MM.1S (cell line): ENCODE results near the gene PARP11.

ENCODE experiments used
- DNase-seq: peaks from one replicate; pipeline ENCODE4 v3.0.0-alpha.2; 2015
- H2AFZ ChIP-seq: fragments of 300-600 bp; sonication (generic); 2 replicates; pipeline ENCODE4 v1.6.0; 2016; ENCODE audit warnings: antibody characterized with exemption, low read length
- H3F3A ChIP-seq: fragments of 300-600 bp; sonication (generic); 2 replicates; pipeline ENCODE4 v1.6.1; 2016; ENCODE audit warnings: mild to moderate bottlenecking, antibody characterized with exemption, low read length, moderate library complexity, mixed read lengths; ENCODE audit not compliant: insufficient read depth
- H3K27ac ChIP-seq: fragments of 300-600 bp; sonication (generic); 2 replicates; pipeline ENCODE4 v1.5.1; 2016; ENCODE audit warnings: mild to moderate bottlenecking, low read length
- H3K27me3 ChIP-seq: fragments of 300-600 bp; sonication (generic); replicated peaks from 2 replicates; pipeline ENCODE4 v1.6.0; 2016; ENCODE audit warnings: low read length; ENCODE audit not compliant: insufficient read depth
- H3K36me3 ChIP-seq: fragments of 300-600 bp; sonication (generic); replicated peaks from 2 replicates; pipeline ENCODE4 v1.6.1; 2016; ENCODE audit warnings: mild to moderate bottlenecking, low read length, mixed read lengths; ENCODE audit not compliant: insufficient read depth
- H3K4me1 ChIP-seq: fragments of 300-600 bp; sonication (generic); 2 replicates; pipeline ENCODE4 v1.6.1; 2016; ENCODE audit warnings: low read length, mixed read lengths
- H3K4me2 ChIP-seq: fragments of 300-600 bp; sonication (generic); 2 replicates; pipeline ENCODE4 v1.6.0; 2016; ENCODE audit warnings: low read depth, low read length
- H3K4me3 ChIP-seq: fragments of 300-600 bp; sonication (generic); 2 replicates; pipeline ENCODE4 v1.5.1; 2016; ENCODE audit warnings: low read length, mixed read lengths
- H3K79me2 ChIP-seq: fragments of 300-600 bp; sonication (generic); 2 replicates; pipeline ENCODE4 v1.6.1; 2016; ENCODE audit warnings: mixed run types, low read length, mixed read lengths
- H3K9ac ChIP-seq: fragments of 300-600 bp; sonication (generic); 2 replicates; pipeline ENCODE4 v1.6.1; 2016; ENCODE audit warnings: low read length, mixed read lengths
- H3K9me2 ChIP-seq: fragments of 300-600 bp; sonication (generic); replicated peaks from 2 replicates; pipeline ENCODE4 v1.6.1; 2016; ENCODE audit warnings: mild to moderate bottlenecking, low read length, mixed read lengths; ENCODE audit not compliant: insufficient read depth
- H3K9me3 ChIP-seq: fragments of 300-600 bp; sonication (generic); replicated peaks from 2 replicates; pipeline ENCODE4 v1.6.1; 2016; ENCODE audit warnings: mild to moderate bottlenecking, low read length, mixed read lengths; ENCODE audit not compliant: insufficient read depth
- H4K20me1 ChIP-seq: fragments of 300-600 bp; sonication (generic); 2 replicates; pipeline ENCODE4 v1.6.1; 2016; ENCODE audit warnings: mild to moderate bottlenecking, low read length, moderate library complexity, mixed read lengths; ENCODE audit not compliant: insufficient read depth
- EZH2 ChIP-seq: fragments of 300-600 bp; sonication (generic); optimal IDR thresholded peaks from 2 replicates; pipeline ENCODE3; 2017; ENCODE audit warnings: low read depth, mild to moderate bottlenecking, antibody characterized with exemption, low read length, mixed read lengths
- EZH2phosphoT487 ChIP-seq: fragments of 300-600 bp; sonication (generic); IDR thresholded peaks from 2 replicates; pipeline ENCODE4 v1.6.1; 2018; ENCODE audit warnings: antibody characterized with exemption, low read length
- TF ChIP-seq, protein P1 (sequence below): fragments of 300-600 bp; sonication (generic); IDR thresholded peaks from 2 replicates; pipeline ENCODE4 v1.5.1; 2016; ENCODE audit warnings: antibody characterized with exemption, low read length, mixed read lengths

The PARP11 gene

DNA sequence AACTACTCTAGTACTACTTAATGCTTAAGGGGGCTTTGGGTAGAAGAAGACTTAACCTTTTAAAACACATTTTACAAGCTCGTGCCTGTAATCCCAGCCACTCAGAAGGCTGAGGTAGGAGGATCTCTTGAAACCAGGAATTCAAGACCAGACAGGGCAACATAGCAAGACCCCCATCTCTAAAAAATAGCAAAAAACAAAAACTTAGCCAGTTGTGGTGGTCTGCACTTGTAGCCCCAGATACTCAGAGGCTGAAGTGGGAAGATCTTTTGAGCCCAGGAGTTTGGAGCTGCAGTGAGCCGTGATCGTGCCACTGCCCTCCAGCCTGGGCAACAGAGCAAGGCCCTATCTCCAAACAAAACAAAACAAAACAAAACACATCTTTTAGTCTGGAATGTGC, 39.7 kb upstream of the PARP11 start:
- Histone ChIP-seq H3K9ac (no peak overlapping the region), H3K4me3 (no peak overlapping the region), H3F3A (no peaks in the 10 kb centered on the region), H3K9me3 (no peaks in the 10 kb centered on the region), H3K9me2 (no peaks in the 10 kb centered on the region), H3K27me3 (no peaks in the 10 kb centered on the region), H3K36me3 (no peaks in the 10 kb centered on the region), H3K4me1 (no peaks in the 10 kb centered on the region), H2AFZ (no peak overlapping the region), H3K4me2 (no peak overlapping the region), H3K27ac (no peak overlapping the region), H4K20me1 (no peaks in the 10 kb centered on the region), H3K79me2 (no peaks in the 10 kb centered on the region)
- TF ChIP-seq EZH2: no peak
- DNase-seq: no peak

DNA sequence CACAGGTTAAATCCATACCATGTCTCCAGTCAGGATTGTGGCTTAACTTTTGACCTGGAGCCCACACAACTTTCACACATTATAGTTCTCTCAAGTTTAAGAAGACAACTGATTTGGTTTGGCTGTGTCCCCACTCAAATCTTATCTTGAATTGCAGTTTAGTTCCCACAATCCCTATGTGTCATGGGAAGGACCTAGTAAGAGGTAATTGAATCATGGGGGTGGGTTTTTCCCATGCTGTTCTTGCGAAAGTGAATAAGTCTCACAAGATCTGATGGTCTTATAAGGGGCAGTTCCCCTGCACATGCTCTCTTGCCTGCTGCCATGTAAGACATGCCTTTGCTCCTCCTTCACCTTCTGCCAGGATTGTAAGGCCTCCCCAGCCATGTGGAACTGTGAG, 38.2 kb upstream of the PARP11 start:
- Histone ChIP-seq H3K4me1 (no peaks in the 10 kb centered on the region), H3F3A (no peaks in the 10 kb centered on the region), H3K27ac (no peak overlapping the region), H3K9ac (no peak overlapping the region), H3K4me3 (no peak overlapping the region), H3K36me3 (no peaks in the 10 kb centered on the region), H3K9me2 (no peaks in the 10 kb centered on the region), H3K27me3 (no peaks in the 10 kb centered on the region), H3K4me2 (no peak overlapping the region), H3K79me2 (no peaks in the 10 kb centered on the region), H3K9me3 (no peaks in the 10 kb centered on the region), H4K20me1 (no peaks in the 10 kb centered on the region), H2AFZ (no peak overlapping the region)
- no peak for TF ChIP-seq EZH2phosphoT487
- no peak for TF ChIP-seq EZH2
- TF ChIP-seq, protein P1, sequence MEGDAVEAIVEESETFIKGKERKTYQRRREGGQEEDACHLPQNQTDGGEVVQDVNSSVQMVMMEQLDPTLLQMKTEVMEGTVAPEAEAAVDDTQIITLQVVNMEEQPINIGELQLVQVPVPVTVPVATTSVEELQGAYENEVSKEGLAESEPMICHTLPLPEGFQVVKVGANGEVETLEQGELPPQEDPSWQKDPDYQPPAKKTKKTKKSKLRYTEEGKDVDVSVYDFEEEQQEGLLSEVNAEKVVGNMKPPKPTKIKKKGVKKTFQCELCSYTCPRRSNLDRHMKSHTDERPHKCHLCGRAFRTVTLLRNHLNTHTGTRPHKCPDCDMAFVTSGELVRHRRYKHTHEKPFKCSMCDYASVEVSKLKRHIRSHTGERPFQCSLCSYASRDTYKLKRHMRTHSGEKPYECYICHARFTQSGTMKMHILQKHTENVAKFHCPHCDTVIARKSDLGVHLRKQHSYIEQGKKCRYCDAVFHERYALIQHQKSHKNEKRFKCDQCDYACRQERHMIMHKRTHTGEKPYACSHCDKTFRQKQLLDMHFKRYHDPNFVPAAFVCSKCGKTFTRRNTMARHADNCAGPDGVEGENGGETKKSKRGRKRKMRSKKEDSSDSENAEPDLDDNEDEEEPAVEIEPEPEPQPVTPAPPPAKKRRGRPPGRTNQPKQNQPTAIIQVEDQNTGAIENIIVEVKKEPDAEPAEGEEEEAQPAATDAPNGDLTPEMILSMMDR: no peak
- DNase-seq: no peak

DNA sequence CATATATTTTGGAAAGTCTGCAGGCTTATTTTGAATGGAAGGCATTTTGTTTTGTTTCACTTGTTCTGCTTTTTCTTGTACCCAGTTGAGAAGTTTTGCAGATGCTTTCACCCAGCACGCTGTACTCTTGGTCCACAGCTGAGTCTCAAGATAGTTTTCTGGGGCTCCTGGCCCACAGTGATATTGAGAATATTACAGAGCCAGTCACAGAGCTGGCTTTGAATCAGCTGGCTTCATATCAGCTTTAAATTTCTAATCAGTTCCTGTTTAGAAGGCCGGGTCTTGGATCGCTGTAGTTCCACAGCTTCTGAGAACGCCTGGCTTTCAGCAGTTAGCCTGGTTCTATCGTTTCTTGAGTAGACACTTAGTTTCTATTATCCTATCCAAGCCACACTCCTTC, 32.5 kb upstream of the PARP11 start:
- Histone ChIP-seq H3K9me3 (no peaks in the 10 kb centered on the region), H3K36me3 (no peaks in the 10 kb centered on the region), H3K4me3 (no peak overlapping the region), H2AFZ (no peak overlapping the region), H3K27ac (no peak overlapping the region), H3F3A (no peaks in the 10 kb centered on the region), H3K4me1 (no peaks in the 10 kb centered on the region), H3K9ac (no peak overlapping the region), H3K9me2 (no peaks in the 10 kb centered on the region), H4K20me1 (no peaks in the 10 kb centered on the region), H3K27me3 (no peaks in the 10 kb centered on the region), H3K4me2 (no peak overlapping the region), H3K79me2 (no peaks in the 10 kb centered on the region)
- DNase-seq: no peak
- TF ChIP-seq EZH2 (no peak), EZH2phosphoT487 (no peak)
- TF ChIP-seq, protein P1: no peak

DNA sequence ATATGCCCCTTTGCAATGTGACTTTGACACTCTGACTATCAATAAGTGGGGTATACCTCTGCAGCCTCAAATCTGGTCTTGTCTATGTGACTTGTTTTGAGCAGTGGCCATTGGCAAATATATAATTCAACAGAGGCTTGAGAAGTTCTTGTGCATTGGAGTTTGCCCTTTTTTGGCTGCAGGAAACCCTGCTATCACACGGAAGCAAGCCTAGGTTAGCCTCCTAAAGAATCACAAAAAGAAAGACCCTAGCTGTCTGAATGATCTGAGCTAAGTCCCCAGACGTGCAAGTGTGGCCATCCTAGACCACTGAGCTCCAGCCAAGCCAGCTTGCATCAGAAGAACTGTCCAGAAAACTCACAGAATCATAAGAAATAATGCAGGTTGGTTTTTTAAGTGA, 31.8 kb upstream of the PARP11 start:
- Histone ChIP-seq H3K9me3 (no peaks in the 10 kb centered on the region), H3K4me1 (no peaks in the 10 kb centered on the region), H3K27ac (no peak overlapping the region), H3K36me3 (no peaks in the 10 kb centered on the region), H4K20me1 (no peaks in the 10 kb centered on the region), H2AFZ (no peak overlapping the region), H3K27me3 (no peaks in the 10 kb centered on the region), H3K9me2 (no peaks in the 10 kb centered on the region), H3F3A (no peaks in the 10 kb centered on the region), H3K79me2 (no peaks in the 10 kb centered on the region), H3K4me2 (no peak overlapping the region), H3K4me3 (no peak overlapping the region), H3K9ac (no peak overlapping the region)
- DNase-seq: no peak
- no peak for TF ChIP-seq EZH2phosphoT487
- TF ChIP-seq EZH2: no peak
- TF ChIP-seq, protein P1: no peak
